Upper lobe of left lung (tissue), 6 donors: ENCODE measurements around the gene FAM227B. TPM values are rescaled to one million over a fixed set of nuclear protein-coding genes. Genes with fewer than 3 reads are reported as not detected.

Experiments used
- ATAC-seq, 2 donors: fragments of 200-7000 bp; cut with Tn5 transposase; one replicate each; pipeline ENCODE4 v1.9.1; 2022; ENCODE audit warnings: mild to moderate bottlenecking in 2 of 2, moderate library complexity in 2 of 2; ENCODE audit not compliant: low FRiP score in 2 of 2
- DNase-seq, 2 donors: peaks; one replicate each; pipeline ENCODE4 v3.0.0-alpha.2; 2019 to 2020
- H3K27ac ChIP-seq, 4 donors: fragments of 200-600 bp; sonication (generic); one replicate each; pipeline ENCODE4 v1.5.1; 2016 to 2019
- H3K27me3 ChIP-seq, 4 donors: fragments of 200-600 bp; sonication (generic); one replicate each; pipeline ENCODE4 v1.5.1; 2017 to 2019
- H3K36me3 ChIP-seq, 4 donors: fragments of 200-600 bp; sonication (generic); one replicate each; pipeline ENCODE4 v1.5.1; 2016 to 2019
- H3K4me1 ChIP-seq, 4 donors: fragments of 200-600 bp; sonication (generic); one replicate each; pipeline ENCODE4 v1.5.1; 2018 to 2019
- H3K4me3 ChIP-seq, 4 donors: fragments of 200-600 bp; sonication (generic); one replicate each; pipeline ENCODE4 v1.5.1; 2017 to 2019; ENCODE audit warnings: mild to moderate bottlenecking in 2 of 4, moderate library complexity in 1 of 4
- H3K9me3 ChIP-seq, 4 donors: fragments of 200-600 bp; sonication (generic); one replicate each; pipeline ENCODE4 v1.5.1; 2018 to 2019
- CTCF ChIP-seq, 6 experiments: fragments of 450-650 bp in 4 of 6; fragments of 200-600 bp in 2 of 6; sonication (generic) in 2 of 6; IDR thresholded peaks; one replicate each; pipeline ENCODE4 v1.5.1; 2016 to 2019; ENCODE audit warnings: antibody characterized with exemption in 6 of 6
- EP300 ChIP-seq, 4 donors: sonication (generic); formaldehyde crosslinking; IDR thresholded peaks; one replicate each; pipeline ENCODE4 v1.5.1; 2017; ENCODE audit warnings: antibody characterized with exemption in 4 of 4, control low read depth in 2 of 4
- POLR2A ChIP-seq, 4 donors: fragments of 450-650 bp; IDR thresholded peaks; one replicate each; pipeline ENCODE4 v1.5.1; 2016 to 2017; ENCODE audit warnings: antibody characterized with exemption in 4 of 4, mild to moderate bottlenecking in 2 of 4
- POLR2AphosphoS5 ChIP-seq, 2 donors: sonication (generic); formaldehyde crosslinking; IDR thresholded peaks; one replicate each; pipeline ENCODE4 v1.5.1; 2017; ENCODE audit warnings: antibody characterized with exemption in 2 of 2
- WGBS, 2 donors: methylation state at CpG; one replicate each; pipeline ENCODE4 v1.1.5; 2017 to 2018; 5-methylcytosine and 5-hydroxymethylcytosine counted together
- total RNA-seq, 6 donors: library from RNA; depleted of rRNA in 4 of 6; stranded (reverse); fragments of >200 nt in 4 of 6; gene quantifications; one replicate each; pipeline versions ENCODE4 v1.1.0 to v1.2.1, GENCODE V29; 2016 to 2021
- donor health status: DM: no; HTN: no; CAD: no; lungs with moderate emphysema.
- donor health status: DM: no; HTN: yes; CAD: no; lungs with severe emphysema.

FAM227B gene
- total RNA-seq, 6 donors from 2014 or later, result 2.6 to 25.1 (median 2.9) TPM; not detected in 1

- H3K4me1 ChIP-seq, result peaks cover 0 to 5% (median 0%) of the 10 kb centered on the region in 4 donors
- no peak for TF ChIP-seq EP300 (IDR thresholded peaks at IDR 0.05)
- TF ChIP-seq CTCF (IDR thresholded peaks at IDR 0.05), result no peak
- TF ChIP-seq POLR2AphosphoS5 (IDR thresholded peaks at IDR 0.05), result no peak
- TF ChIP-seq POLR2A (IDR thresholded peaks at IDR 0.05), result no peak
- WGBS, 2 donors, result 63 to 68% methylated on average over 3 of the region's 3 CpGs
- H3K9me3 ChIP-seq, result no peaks in the 10 kb centered on the region
- ATAC-seq (no peak), DNase-seq (no peak)
- H3K4me3 ChIP-seq, result peak overlapping the region in 3 of 4 donors; percentile 15 to 42 (median 41)
- H3K27ac ChIP-seq, result peak overlapping the region in 3 of 4 donors; percentile 39 to 56 (median 52)
- no peaks in the 10 kb centered on the region for H3K36me3 ChIP-seq
- no peaks in the 10 kb centered on the region for H3K27me3 ChIP-seq
These were observed 152.7 kb downstream of the FAM227B start for GRCh38 chr15:49467746-49468480.

- TF ChIP-seq EP300 (IDR thresholded peaks at IDR 0.05) (peak in 1 of 4 donors; percentile 85), POLR2A (IDR thresholded peaks at IDR 0.05) (no peak), POLR2AphosphoS5 (IDR thresholded peaks at IDR 0.05) (peak in 1 of 2 donors; percentile 31)
- Histone ChIP-seq H3K4me1 (peaks cover 0 to 5% (median 2%) of the 10 kb centered on the region in 4 donors), H3K27ac (peak overlapping the region; percentile 6 to 58 (median 54)), H3K36me3 (no peaks in the 10 kb centered on the region), H3K4me3 (peak overlapping the region in 3 of 4 donors; percentile 15 to 42 (median 41)), H3K27me3 (no peaks in the 10 kb centered on the region), H3K9me3 (no peaks in the 10 kb centered on the region)
- no peak for DNase-seq
- WGBS, 2 donors, result 50 to 74% methylated on average over 1 of the region's 1 CpG
- ATAC-seq, result no peak
These were observed 154.5 kb downstream of the FAM227B start for GRCh38 chr15:49466119-49466518.

DNA sequence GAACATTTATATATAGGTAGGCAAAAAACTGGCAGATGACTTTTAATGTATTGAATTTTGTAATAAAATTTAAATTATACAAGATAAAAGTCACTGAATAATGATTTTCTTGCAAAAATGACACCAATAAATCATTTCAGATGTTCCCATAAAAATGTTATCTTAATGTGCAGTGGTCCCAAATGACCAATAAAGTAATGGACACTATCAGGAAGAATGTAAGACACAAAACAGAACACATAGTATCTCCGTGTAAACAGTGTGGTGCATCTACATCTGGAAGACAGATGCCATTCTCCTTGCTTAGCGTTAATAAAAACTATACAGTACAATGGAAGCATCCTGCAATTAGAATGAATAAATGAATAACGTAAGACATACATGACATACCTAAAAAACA, 156.1 kb downstream of the FAM227B start:
- Histone ChIP-seq H3K27ac (no peak overlapping the region), H3K4me3 (no peak overlapping the region), H3K27me3 (no peaks in the 10 kb centered on the region), H3K4me1 (peaks cover 0 to 5% (median 2%) of the 10 kb centered on the region in 4 donors), H3K36me3 (no peaks in the 10 kb centered on the region), H3K9me3 (no peaks in the 10 kb centered on the region)
- no peak for ATAC-seq
- DNase-seq, result no peak
- TF ChIP-seq POLR2A (IDR thresholded peaks at IDR 0.05) (no peak), POLR2AphosphoS5 (IDR thresholded peaks at IDR 0.05) (no peak), CTCF (IDR thresholded peaks at IDR 0.05) (no peak)
- 88 to 93% methylated on average over 3 of the region's 3 CpGs for WGBS, 2 donors

DNA sequence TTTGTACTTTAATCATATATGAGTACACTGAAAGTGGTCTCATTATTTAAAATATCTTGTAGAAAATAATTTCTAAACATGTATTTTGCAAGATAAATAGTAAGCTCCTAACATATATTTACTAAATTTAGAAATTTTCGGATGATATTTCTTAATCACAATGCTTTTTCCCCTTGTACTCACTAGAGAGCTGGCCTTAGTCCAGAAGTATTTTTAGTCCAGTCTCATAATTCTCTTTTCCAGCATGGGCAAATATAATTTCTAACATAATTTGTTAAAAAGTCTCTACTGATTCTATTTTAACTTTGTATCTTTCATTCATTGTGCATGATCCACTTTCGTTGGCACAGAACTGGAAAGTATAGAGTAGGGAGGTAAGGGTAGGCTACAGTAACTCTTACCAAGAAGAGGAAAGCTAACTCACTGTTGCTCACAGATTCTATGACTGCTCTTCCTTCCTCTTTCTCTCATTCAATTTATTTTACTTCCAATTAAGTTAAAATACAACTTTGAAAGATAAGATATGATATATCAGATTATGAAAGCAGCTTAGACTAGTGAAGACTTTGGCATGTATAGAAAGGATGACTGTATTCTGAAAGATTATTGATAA, 158.3 kb downstream of the FAM227B start:
- no peak overlapping the region for H3K4me3 ChIP-seq
- 36 to 47% methylated on average over 2 of the region's 2 CpGs for WGBS, 2 donors

More for the DNA sequence above, 158.3 kb downstream of the FAM227B start:
- H3K9me3 ChIP-seq, result no peaks in the 10 kb centered on the region
- DNase-seq (no peak), ATAC-seq (no peak)
- no peak overlapping the region for H3K27ac ChIP-seq
- no peak for TF ChIP-seq POLR2A (IDR thresholded peaks at IDR 0.05)
- TF ChIP-seq EP300 (IDR thresholded peaks at IDR 0.05), result no peak
- TF ChIP-seq POLR2AphosphoS5 (IDR thresholded peaks at IDR 0.05), result no peak
- no peak for TF ChIP-seq CTCF (IDR thresholded peaks at IDR 0.05)
- H3K4me1 ChIP-seq, result peaks cover 0 to 5% (median 2%) of the 10 kb centered on the region in 4 donors
- no peaks in the 10 kb centered on the region for H3K27me3 ChIP-seq
- no peaks in the 10 kb centered on the region for H3K36me3 ChIP-seq
